Ishikawa (cell line): Measurements from ENCODE around the gene CD3G.

Experiments
- CREB1 ChIP-seq: IDR thresholded peaks from 2 replicates; pipeline ENCODE4 v1.6.1; 2012; ENCODE audit warnings: low read depth
- EGR1 ChIP-seq: IDR thresholded peaks from 2 replicates; pipeline ENCODE4 v1.6.1; 2012
- EP300 ChIP-seq: IDR thresholded peaks from 2 replicates; pipeline ENCODE4 v1.6.1; 2012; ENCODE audit warnings: borderline replicate concordance
- FOXM1 ChIP-seq: IDR thresholded peaks from 2 replicates; pipeline ENCODE4 v1.6.1; 2012; ENCODE audit warnings: low read depth, borderline replicate concordance
- MAX ChIP-seq: IDR thresholded peaks from 2 replicates; pipeline ENCODE4 v1.6.1; 2012
- NFIC ChIP-seq: IDR thresholded peaks from 2 replicates; pipeline ENCODE4 v1.6.1; 2012
- RAD21 ChIP-seq: IDR thresholded peaks from 2 replicates; pipeline ENCODE4 v1.6.1; 2012; ENCODE audit warnings: low read depth
- REST ChIP-seq: IDR thresholded peaks from 2 replicates; pipeline ENCODE4 v1.6.1; 2012; ENCODE audit warnings: low read depth, mild to moderate bottlenecking
- TAF1 ChIP-seq: IDR thresholded peaks from 2 replicates; pipeline ENCODE4 v1.6.1; 2012; ENCODE audit warnings: low read depth, mild to moderate bottlenecking
- TCF12 ChIP-seq: IDR thresholded peaks from 2 replicates; pipeline ENCODE4 v1.6.1; 2012; ENCODE audit warnings: low read depth
- TEAD4 ChIP-seq: IDR thresholded peaks from 2 replicates; pipeline ENCODE4 v1.6.1; 2012
- USF1 ChIP-seq: IDR thresholded peaks from 2 replicates; pipeline ENCODE4 v1.6.1; 2012
- YY1 ChIP-seq: IDR thresholded peaks from 2 replicates; pipeline ENCODE4 v1.6.1; 2012; ENCODE audit warnings: low read depth
- ZBTB7A ChIP-seq: IDR thresholded peaks from 2 replicates; pipeline ENCODE4 v1.6.1; 2012; ENCODE audit warnings: low read depth

- no peak for TF ChIP-seq YY1
- TF ChIP-seq REST, result no peak
- no peak for TF ChIP-seq TAF1
- TF ChIP-seq EP300, result no peak
- no peak for TF ChIP-seq MAX
- no peak for TF ChIP-seq EGR1
- TF ChIP-seq RAD21, result no peak
- no peak for TF ChIP-seq FOXM1
- TF ChIP-seq TEAD4, result no peak
- TF ChIP-seq USF1, result no peak
- TF ChIP-seq ZBTB7A, result no peak
- TF ChIP-seq TCF12, result no peak
- TF ChIP-seq NFIC, result no peak
- TF ChIP-seq CREB1, result no peak
Measured at GRCh38 chr11:118397448-118397847, 53.3 kb downstream of the CD3G start.
